Measurements from ENCODE around the gene ATP2B2.

ATP2B2 gene

GRCh38 chr3:10448544-10448943, 56.8 kb downstream of the ATP2B2 start:
- no peak for DNase-seq (ENCODE audit: low read depth)

- no peak for DNase-seq (ENCODE audit: low read depth)
These were observed 57.7 kb downstream of the ATP2B2 start for GRCh38 chr3:10447527-10448260.

DNA sequence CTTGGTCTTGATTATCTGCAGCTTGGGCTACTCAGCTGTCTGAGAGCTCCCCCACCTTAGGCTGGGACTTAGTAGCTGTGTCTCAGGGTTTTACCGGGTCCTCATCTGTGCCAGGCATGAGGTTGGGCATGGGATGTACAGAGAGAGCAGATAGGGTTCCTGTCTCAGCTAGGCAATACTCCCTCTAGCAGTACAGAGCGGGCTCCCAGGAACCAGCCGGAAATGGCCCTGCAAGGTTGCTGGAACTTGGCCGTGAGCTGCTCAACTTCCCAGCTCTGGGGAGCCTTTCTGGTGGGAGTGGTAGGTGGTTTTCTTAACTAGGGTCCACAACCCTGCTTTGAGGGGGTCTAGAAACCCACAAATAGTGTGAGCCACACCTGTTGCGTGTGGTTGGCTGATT, 58.3 kb downstream of the ATP2B2 start:
- no peak for DNase-seq (ENCODE audit: low read depth)

- no peak for DNase-seq (ENCODE audit: low read depth)
These were observed 59.7 kb downstream of the ATP2B2 start for GRCh38 chr3:10445561-10446175.

- no peak for DNase-seq (ENCODE audit: low read depth)
These were observed 60.9 kb downstream of the ATP2B2 start for GRCh38 chr3:10444511-10444910.

- DNase-seq (ENCODE audit: low read depth), result no peak
These were observed 61.3 kb downstream of the ATP2B2 start for GRCh38 chr3:10444110-10444429.

GRCh38 chr3:10443272-10444109, 61.9 kb downstream of the ATP2B2 start:
- DNase-seq (ENCODE audit: low read depth), result no peak

- DNase-seq (ENCODE audit: low read depth), result no peak
These were observed 63.1 kb downstream of the ATP2B2 start for GRCh38 chr3:10442151-10442795.

DNA sequence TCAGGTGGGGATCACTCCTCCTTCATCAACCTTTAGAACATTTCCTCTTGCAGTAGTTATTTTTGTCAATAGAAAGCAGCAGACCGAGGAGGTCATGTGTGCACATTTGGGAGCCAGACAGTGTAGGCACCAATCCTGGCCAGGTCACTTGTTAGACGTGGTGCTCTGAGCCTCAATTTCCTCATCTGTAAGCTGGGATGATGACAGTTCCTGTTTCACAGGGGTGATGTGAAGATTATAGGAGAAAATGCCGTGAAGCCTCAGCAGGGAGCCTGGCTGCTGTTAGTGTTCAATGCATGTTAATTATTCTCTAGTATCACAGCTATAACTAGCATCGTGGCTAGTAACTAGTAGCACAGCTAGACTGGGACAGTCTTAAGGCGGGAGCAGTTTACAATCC, 64.7 kb downstream of the ATP2B2 start:
- no peak for DNase-seq (ENCODE audit: low read depth)

DNA sequence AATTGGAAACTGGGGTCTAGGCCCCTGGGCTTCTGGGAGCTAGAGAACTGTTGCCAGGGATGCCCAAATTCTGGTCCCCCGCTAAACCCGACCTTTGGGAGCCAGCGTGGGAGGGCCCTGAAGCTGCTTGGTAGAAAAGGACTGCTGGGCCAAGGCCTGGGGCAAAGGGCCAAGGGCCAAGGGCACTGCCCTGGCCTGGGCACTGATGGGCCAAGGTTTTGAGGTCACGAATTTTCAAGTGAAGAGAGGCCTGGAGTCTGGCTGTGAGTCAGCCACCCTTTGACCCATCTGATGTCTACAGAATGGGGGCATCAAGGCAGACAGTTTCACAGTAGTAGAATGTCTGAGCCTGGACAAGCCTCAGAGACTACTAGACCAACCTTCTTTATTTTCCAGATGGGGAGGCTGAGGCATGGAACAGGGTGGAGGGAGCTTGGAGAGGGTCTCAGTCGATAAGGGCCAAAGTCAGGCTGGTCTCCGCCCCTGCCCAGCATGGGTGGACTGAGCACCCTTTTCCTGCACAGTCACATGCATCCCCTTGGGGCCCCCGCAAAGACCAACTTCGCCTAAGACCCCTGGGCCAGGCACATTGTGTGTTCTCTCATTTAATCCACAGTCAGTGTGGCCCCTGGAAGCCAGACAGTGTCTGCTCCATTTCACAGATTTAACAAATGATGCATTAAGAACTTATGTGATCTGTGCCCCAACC, 66.3 kb downstream of the ATP2B2 start:
- DNase-seq (ENCODE audit: low read depth), result no peak

DNA sequence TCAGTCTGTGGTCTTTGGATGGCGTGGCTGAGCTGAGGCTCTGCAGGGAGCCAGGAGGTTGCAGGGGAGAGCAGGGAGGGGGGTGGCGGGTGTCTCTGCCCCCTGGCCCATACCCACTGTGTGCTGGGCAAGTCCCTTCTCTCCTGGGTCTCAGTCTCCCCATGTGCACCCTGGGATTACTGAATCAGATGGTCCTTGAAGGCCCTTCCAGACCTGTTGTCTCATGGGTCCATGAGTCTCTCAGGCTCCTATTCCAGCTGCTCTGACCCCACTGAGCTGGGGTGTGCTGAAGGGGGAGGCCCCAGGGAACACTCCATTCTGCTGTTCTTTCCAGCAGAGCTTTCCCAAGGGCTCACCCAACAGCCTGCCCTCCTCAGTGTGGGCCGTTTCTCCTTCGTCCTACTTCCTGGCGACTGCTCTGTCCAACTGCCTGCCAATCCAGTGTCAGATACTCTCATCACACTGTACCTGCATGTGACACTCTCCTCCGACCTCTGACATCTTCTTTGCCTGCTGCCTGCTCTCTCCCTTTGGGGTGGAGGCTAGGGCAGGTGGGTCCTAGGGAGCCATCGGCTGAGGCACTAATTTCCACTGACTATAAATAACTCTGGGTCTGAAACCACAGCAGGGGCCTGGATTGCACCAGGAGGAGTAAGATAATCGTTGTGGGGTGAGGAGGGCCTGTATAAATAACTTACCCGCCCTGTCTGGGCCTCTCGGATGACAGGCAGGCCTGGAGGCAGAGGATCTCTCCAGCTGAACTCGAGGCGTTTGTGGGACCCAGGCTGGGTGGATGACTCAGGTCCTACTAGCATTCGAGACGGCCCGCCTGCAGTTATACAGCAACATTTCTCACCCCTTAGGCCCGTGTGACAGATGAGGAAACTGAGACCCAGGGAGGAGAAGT, 67.1 kb downstream of the ATP2B2 start:
- no peak for DNase-seq (ENCODE audit: low read depth)

- no peak for DNase-seq (ENCODE audit: low read depth)
These were observed 68.0 kb downstream of the ATP2B2 start for GRCh38 chr3:10437272-10437994.

GRCh38 chr3:10435850-10436249, 69.5 kb downstream of the ATP2B2 start:
- DNase-seq (ENCODE audit: low read depth), result no peak

- DNase-seq (ENCODE audit: low read depth), result no peak
These were observed 70.4 kb downstream of the ATP2B2 start for GRCh38 chr3:10434938-10435336.

DNA sequence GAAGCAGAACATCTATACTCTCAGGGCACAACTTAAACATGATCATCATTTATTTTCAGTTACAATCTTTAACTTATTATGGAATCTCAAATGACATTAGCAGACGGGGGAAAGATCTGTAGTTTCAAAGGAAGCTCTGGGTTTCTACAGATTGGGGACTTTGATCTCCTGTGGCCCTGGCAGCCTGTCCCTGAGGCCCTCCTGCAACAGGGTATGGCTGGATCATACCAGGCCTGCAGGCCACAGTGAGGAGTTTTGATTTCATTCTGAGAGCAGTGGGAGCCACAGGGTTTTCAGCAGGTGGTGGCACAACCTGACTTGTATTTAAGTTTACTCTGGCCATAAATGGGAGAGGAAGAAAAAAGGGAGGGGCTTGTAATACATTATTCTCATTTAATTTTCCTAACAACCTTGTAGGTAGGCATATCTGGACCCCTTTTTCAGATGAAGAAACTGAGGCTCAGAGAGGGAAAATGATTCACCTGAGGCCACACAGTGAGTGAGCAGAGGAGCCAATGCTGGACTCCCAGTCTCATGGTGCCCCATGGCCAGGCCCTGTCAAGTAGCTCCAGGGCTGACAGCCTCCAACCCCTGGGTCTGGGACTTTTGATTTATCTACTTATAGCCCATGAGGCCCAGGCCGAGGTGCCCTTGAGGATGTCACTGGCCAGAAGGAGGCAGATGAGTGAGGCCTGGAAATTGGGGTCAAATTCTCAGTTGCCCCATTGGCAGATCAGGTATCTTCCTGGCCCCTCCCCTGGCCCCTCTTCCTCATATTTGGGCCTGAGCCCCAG, 71.0 kb downstream of the ATP2B2 start:
- DNase-seq (ENCODE audit: low read depth), result no peak

DNA sequence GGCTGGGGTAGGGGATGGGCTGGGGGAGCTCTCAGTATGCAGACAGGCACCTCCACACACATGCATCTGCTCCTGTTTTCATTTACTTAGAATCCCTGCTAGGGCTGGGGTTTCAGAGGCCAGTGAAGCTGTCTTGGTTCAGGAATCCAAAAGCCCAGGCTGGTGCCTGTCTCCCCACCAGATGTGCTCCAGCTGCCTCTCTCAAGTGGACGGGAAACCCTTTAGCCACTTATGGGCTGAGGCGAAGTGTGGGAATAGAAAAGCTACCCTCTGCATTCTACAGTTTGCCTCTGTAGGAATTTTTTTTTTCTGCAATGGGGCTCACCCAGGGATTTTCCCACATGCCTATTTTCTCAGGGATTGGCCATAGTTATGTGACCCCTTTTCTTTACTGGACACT, 72.5 kb downstream of the ATP2B2 start:
- DNase-seq (ENCODE audit: low read depth), result no peak

DNA sequence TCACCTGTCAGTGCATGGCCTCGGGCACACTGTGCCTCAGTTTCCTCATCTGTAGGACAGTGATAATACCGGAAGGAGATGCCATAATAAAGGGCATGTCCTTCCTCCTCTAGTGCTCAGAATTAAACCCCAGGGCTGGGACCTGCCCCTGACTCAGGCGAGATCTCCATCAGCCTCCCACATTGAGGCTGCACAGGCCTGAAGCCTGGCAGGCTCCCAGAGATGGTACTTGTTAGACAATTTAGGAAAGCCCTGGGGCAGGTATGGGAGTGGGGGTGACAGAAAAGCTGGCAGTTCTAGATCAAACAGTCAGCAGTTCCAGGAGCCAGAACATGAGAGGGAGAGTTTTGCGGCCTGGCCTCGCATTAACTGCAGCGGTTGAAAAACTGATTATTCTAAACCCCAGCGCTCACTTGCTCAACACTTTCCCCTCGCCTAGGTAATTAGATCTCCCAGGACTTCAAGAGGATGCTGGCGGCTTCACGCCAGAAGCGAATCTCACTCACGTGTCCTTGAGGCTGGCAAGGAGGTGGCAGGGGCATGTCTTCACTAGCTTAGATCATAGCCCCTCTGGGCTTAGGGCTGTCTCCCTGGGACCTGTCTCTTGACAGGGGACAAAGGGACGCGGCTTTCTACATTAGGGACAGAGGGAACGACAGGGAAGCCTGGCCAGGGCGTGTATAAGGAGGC, 73.1 kb downstream of the ATP2B2 start:
- no peak for DNase-seq (ENCODE audit: low read depth)

- DNase-seq (ENCODE audit: low read depth), result no peak
These were observed 74.6 kb downstream of the ATP2B2 start for GRCh38 chr3:10430805-10431204.

Data from HS-5 (cell line).